Activated naive CD4-positive, alpha-beta T cell treated with anti-CD3 and anti-CD28 coated beads, Interleukin-2, amount 50 U/mL, for 72 hours (primary cell): ENCODE data around the gene SLC36A4. TPM values are rescaled to one million over a fixed set of nuclear protein-coding genes. Genes with fewer than 3 reads are reported as not detected.
"Not testable (repeated sequence)": the region's sequence is repeated elsewhere in the genome, so short reads cannot be mapped to it uniquely, and the experiment has no call there.

Experiments
- ATAC-seq, 2 donors: fragments of 150-1000 bp; cut with Tn5 transposase; 2 replicates each; pipeline ENCODE4 v1.10.0; 2021; ENCODE audit warnings: mild to moderate bottlenecking in 2 of 2, moderate library complexity in 2 of 2
- DNase-seq, 2 donors: peaks; one replicate each; pipeline ENCODE4 v3.0.0; 2021 to 2022; ENCODE audit warnings: low spot score in 2 of 2
- H3K27ac Mint-ChIP-seq, 2 donors: one replicate each; pipeline ENCODE4 v1.8.0; 2022; ENCODE audit warnings: mild to moderate bottlenecking in 2 of 2, mixed read lengths in 2 of 2
- H3K36me3 Mint-ChIP-seq, 2 donors: one replicate each; pipeline ENCODE4 v1.8.0; 2022; ENCODE audit warnings: mixed read lengths in 2 of 2
- H3K9me3 Mint-ChIP-seq, 2 donors: one replicate each; pipeline ENCODE4 v1.8.0; 2022; ENCODE audit warnings: mixed read lengths in 2 of 2
- total RNA-seq, 2 donors: library from RNA; stranded (reverse); gene quantifications; one replicate each; pipeline ENCODE4 v1.2.3, GENCODE V29; 2022

SLC36A4 gene
- 10 to 100 TPM; 14.9 to 20.7 TPM for total RNA-seq

DNA sequence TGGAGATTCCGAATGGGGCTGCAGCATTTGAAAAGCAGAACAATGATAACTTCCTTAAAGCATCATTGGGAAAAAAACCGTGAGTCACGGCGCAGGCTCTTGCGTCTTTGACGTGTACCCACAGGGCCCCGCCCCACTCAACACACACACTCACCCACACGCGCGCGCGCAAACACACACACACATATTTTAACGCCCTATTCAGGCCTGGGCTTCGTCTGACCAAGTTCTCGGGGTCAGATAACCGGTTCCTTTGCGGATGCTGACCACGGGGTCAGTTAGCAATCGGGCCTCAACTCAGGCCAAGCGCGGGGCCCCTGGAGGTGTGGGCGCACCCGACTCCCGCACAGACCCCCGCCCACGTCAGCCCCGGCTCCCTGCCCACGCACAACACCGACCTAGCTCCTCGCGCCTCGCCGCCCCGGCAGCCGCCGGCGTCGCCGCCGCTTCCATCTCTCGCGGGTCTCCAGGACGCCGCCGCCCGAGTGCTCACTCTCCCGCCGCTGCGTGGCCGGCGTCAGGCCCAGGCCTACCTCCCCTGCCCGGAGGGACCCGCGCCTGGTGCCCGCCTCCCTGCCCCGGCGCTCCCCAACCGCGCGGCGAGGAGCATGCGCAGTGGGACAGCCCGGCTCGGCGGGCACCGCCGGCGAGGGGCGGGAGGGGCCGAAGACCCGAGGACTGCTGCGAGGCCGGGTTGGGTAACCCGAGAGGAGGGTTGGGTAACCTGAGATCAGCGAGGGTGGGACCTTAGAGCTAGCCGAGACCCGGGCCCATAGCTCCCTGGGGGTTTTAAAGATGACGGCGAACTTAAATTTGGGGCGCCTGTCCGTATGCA, at the start of gene SLC36A4:
Gene SLC36A4, minus strand, starts transcription at position 612 of the 835 bp plus-strand sequence. Its CDS starts 159 bp downstream, at position 453.
- ATAC-seq (peak; percentile 94 to 95), DNase-seq (peak; percentile 83 to 89)
- no peaks in the 10 kb centered on the region for H3K36me3 Mint-ChIP-seq
- peak within 1 kb of the TSS; percentile 94 to 96 for H3K27ac Mint-ChIP-seq
- H3K9me3 Mint-ChIP-seq, result no peaks in the 10 kb centered on the region

GRCh38 chr11:93246790-93247189, 49.0 kb upstream of the SLC36A4 start:
- H3K9me3 Mint-ChIP-seq, DNase-seq, H3K36me3 Mint-ChIP-seq, H3K27ac Mint-ChIP-seq, ATAC-seq: not testable (repeated sequence)

DNA sequence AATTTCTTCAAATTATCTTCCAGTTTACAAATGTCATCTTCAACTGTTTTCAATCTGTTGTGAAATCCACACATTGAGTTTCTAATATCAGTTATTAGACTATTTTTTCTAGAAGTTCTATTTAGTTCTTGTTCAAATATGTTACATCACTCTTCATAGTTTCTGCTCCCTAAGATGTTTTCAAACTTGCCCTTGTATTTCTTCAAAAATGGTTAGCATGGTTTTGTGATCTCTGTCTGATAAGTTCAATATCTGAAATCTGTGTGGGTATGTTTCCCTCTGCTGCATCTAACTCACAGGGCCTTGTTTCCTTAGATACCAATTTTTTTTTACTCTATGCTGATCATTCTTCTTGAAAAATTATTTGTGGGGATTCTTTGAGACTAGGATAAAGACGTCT, 46.2 kb upstream of the SLC36A4 start:
- ATAC-seq, result no peak
- DNase-seq, result no peak
- Mint-ChIP-seq H3K9me3 (no peaks in the 10 kb centered on the region), H3K36me3 (no peaks in the 10 kb centered on the region), H3K27ac (no peak overlapping the region)

- no peaks in the 10 kb centered on the region for H3K36me3 Mint-ChIP-seq
- DNase-seq (no peak), ATAC-seq (no peak)
- no peaks in the 10 kb centered on the region for H3K9me3 Mint-ChIP-seq
- no peak overlapping the region for H3K27ac Mint-ChIP-seq
Observed at GRCh38 chr11:93239966-93240365, 42.2 kb upstream of the SLC36A4 start.

DNA sequence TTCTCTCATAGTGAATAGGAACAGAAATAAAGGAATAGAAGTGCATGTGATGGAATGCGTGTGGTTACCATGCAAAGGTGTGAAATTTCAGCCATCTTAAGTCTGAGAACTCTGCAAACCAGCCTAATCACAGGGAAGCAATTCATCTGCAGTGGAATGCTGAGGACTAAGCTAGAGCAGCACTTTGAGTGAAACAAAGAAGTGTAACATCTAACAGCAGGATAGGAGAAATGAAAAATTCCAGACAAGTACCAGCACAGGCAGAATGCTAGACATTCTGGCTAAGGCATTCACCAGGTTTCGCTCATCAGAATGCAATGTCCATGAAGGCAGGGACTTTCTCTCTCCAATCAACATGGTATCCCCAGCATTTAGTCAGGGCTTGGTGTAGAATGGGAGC, 41.2 kb upstream of the SLC36A4 start:
- H3K36me3 Mint-ChIP-seq, result no peaks in the 10 kb centered on the region
- no peak overlapping the region for H3K27ac Mint-ChIP-seq
- ATAC-seq (no peak), DNase-seq (no peak)
- H3K9me3 Mint-ChIP-seq, result no peaks in the 10 kb centered on the region

GRCh38 chr11:93236741-93237675, 39.2 kb upstream of the SLC36A4 start:
- H3K9me3 Mint-ChIP-seq, result no peaks in the 10 kb centered on the region
- no peaks in the 10 kb centered on the region for H3K36me3 Mint-ChIP-seq
- DNase-seq (peak in 1 of 2 donors; percentile 10), ATAC-seq (peak in 1 of 2 donors; percentile 55)
- no peak overlapping the region for H3K27ac Mint-ChIP-seq

DNA sequence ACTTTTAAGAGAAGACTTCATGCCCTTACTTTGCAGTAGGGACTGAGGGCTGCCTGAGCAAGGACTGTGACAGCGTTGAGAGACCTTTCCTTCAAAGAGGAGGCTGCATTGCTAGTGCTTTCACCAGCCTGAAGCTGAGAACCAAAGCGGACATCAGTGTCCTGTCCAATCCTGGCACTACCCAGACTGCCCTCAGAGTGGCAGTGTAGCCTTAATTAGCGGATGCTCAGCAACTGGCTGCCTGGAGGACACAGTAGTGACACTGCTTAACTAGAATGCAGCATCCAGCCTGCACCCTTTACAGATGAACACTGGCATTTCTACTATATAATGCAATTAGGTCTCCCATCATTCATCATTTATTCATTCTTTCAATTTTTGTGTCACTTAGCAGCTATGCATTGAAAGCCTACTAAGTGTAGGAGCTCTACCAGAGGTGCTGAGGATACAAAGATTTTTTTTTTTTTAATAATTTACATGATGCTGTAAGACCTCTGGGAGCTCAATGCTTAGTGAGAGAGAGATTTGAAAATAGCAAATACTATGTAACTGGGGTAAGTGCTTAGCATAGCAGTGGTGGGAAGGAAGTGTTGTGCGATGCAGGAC, 36.9 kb upstream of the SLC36A4 start:
- Mint-ChIP-seq H3K27ac (no peak overlapping the region), H3K9me3 (no peaks in the 10 kb centered on the region), H3K36me3 (no peaks in the 10 kb centered on the region)
- ATAC-seq (peak; percentile 98), DNase-seq (peak; percentile 57 to 68)

DNA sequence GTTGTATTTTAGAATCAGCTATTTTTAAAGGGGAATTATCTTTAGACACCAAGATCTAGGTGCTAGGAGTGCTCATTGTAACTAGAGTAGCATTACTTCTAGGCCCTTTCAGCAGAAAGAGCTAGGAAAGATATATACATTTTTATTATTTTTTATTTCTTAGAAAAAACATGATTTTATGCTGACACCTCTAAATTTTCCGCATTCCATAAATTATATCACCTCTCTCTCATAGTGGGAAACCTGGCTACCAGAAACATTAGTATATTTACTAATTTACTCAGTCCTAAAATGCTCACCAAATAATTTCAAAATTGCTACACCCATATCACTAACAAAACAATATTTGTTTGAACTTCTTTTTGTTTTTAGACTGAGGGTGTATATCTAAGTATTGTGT, 32.1 kb upstream of the SLC36A4 start:
- ATAC-seq (no peak), DNase-seq (no peak)
- Mint-ChIP-seq H3K36me3 (no peaks in the 10 kb centered on the region), H3K9me3 (no peaks in the 10 kb centered on the region), H3K27ac (no peak overlapping the region)

DNA sequence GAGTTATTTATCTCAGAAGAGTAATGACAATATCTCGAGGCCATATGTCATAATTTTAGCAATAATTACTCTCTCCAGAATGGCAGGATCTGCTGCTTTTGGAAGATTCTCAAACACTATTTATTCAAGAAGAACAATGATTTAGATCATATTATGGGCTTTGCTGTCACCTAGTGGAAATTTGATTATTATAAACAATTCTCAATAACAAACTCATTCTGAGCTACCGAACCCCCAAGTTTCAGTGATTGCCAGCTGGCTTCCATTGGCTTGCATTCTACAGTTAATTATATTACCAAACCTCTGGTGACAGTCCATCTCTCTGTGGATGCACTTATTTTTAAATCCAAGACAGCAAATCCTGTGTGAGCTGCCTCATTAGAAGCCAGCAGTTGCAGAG, 27.9 kb upstream of the SLC36A4 start:
- DNase-seq, result no peak
- no peak for ATAC-seq
- H3K36me3 Mint-ChIP-seq, result no peaks in the 10 kb centered on the region
- no peaks in the 10 kb centered on the region for H3K9me3 Mint-ChIP-seq
- no peak overlapping the region for H3K27ac Mint-ChIP-seq

DNA sequence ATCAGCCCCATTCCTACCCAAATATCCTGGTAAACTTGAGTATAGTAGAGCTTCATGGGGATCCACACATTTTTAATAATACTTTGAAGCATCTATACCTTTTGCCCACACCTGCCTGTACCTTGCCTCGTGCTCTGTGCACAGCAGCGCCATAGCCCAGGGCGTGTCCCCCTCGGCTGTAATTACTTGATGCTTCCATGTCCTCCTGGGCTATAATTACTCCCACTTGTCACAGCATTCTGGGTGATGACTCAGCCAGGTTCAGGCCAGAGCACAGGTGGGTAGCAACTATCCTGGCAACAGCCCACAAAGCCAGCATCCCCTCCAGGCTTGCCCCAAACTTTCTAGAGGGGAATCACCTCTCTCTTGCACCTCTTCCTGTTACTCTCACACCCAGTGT, 23.7 kb upstream of the SLC36A4 start:
- no peak for ATAC-seq

DNA sequence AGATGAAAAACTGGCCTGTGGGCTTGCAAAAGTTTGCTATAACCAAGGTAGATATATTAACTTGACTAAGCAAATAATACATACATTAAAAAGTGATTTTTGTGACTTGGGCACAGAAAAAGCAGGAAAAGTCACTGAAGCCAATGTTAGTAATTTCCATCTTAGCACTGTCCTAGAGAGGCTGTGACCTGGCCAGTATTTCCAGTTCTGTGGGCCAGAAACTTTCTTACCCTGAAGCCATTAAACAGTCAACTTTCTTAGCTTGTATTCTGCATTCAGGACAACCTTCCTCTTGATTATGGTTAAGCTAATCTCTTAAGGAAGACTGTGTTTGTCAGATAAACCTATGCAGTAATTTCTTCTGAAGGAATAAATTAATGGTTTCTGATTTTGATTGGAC, 22.3 kb upstream of the SLC36A4 start:
- Mint-ChIP-seq H3K9me3 (no peaks in the 10 kb centered on the region), H3K36me3 (no peaks in the 10 kb centered on the region), H3K27ac (no peak overlapping the region)
- ATAC-seq (no peak), DNase-seq (no peak)

More for the DNA sequence above, 23.7 kb upstream of the SLC36A4 start:
- H3K36me3 Mint-ChIP-seq, result no peaks in the 10 kb centered on the region
- DNase-seq, result no peak
- peak overlapping the region in 1 of 2 donors; percentile 5 for H3K27ac Mint-ChIP-seq
- H3K9me3 Mint-ChIP-seq, result no peaks in the 10 kb centered on the region

GRCh38 chr11:93219440-93219839, 21.6 kb upstream of the SLC36A4 start:
- H3K9me3 Mint-ChIP-seq, result no peaks in the 10 kb centered on the region
- ATAC-seq (no peak), DNase-seq (no peak)
- H3K27ac Mint-ChIP-seq, result no peak overlapping the region
- no peaks in the 10 kb centered on the region for H3K36me3 Mint-ChIP-seq

DNA sequence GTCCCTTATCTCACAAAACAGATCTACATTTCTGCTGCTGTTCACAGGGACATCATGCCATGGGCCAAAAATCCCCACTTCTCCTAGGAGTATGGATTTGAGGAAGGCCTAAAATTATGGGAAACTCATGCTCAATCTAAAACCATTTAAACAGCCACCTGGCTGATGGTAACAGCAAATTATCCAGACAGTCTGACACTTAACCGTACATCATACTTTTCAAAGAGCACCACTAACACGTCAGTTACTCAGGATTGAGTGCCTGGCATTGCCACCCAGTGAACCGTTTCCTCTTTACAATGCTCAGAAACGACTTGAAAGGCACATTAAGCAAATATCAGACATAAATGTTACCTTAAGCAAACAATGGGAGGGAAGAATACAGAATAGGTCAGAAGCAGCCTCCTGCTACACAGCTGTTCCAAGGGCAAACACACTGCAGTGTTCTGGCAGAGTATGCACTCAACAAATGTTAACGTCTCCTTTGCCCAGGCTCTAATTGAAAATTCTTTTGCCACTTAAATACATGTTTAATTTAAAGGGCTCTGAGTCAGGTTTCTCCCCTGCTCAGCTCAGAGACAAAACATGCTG, 18.8 kb upstream of the SLC36A4 start:
- Mint-ChIP-seq H3K36me3 (no peaks in the 10 kb centered on the region), H3K27ac (no peak overlapping the region), H3K9me3 (no peaks in the 10 kb centered on the region)
- ATAC-seq (no peak), DNase-seq (no peak)

DNA sequence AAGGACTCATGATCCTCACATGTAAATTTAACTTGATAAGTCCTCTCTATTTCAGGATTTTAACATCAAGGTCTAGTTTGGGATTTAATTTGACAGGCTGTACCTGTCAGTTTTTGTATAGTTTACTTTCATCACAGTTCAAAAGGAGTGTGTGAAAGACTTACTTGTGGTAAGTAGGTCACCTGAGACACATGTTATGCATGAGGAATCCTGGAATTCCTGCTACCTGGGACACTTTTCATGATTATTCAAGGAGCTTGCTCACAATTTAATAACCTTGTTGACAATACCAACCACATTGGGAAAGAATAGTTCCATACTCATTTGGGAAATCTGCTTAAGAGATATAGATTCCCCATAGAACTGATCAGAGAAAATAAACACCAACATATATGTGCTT, 15.8 kb upstream of the SLC36A4 start:
- Mint-ChIP-seq H3K27ac (no peak overlapping the region), H3K36me3 (peaks cover 3 to 4% of the 10 kb centered on the region in 2 donors)
- no peak for ATAC-seq

GRCh38 chr11:93212094-93212493, 14.3 kb upstream of the SLC36A4 start:
- DNase-seq (no peak), ATAC-seq (no peak)
- Mint-ChIP-seq H3K36me3 (peaks cover 6 to 9% of the 10 kb centered on the region in 2 donors), H3K9me3 (peaks cover 6 to 7% of the 10 kb centered on the region in 2 donors), H3K27ac (no peak overlapping the region)

More for the DNA sequence above, 15.8 kb upstream of the SLC36A4 start:
- no peak for DNase-seq
- H3K9me3 Mint-ChIP-seq, result peaks cover 3 to 4% of the 10 kb centered on the region in 2 donors

DNA sequence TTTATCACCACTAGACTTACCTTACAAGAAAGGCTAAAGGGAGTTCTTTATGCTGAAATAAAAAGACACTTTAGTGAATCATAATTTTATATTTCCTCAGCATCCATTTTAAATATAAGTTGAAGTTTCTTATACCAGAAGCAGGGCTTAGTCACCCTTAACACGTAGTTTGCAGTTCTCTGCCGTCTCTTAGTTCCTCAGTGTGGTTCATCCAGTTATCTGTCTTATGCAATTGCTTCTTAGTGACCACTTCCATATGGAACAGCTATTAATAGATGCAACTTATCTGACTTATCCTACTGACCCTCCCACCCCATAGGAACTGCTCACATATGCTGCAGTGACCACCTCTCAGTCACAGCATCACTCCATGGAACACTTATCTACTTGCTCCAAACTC, 11.7 kb upstream of the SLC36A4 start:
- H3K27ac Mint-ChIP-seq, result no peak overlapping the region
- peaks cover 6 to 9% of the 10 kb centered on the region in 2 donors for H3K36me3 Mint-ChIP-seq
- DNase-seq (no peak), ATAC-seq (no peak)
- H3K9me3 Mint-ChIP-seq, result peaks cover 6 to 7% of the 10 kb centered on the region in 2 donors
